HG03460 (cell line): ENCODE measurements around the gene PCDH7.

Experiments used
- ATAC-seq: cut with Tn5 transposase; IDR thresholded peaks from one replicate; pipeline ENCODE4 v1.9.1; 2021; ENCODE audit not compliant: unreplicated experiment

The PCDH7 gene

DNA sequence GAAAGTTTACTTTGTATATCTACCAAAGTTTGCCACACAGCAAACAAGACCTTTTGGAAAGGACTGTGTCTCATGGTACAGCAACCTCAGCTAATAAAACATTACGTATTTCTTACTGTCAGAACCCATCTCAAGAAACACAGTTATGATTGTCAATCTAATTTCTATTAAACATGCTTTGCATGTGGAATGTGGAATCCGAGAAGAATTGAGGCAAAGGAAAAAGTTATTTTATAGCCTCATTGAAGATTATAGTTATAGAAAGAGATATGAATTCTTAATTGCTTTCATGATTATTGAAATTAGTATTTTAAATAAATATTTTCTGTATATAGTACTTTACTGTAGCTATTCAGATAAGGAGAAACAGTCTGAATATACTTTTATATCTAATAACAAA, 5.4 kb downstream of the PCDH7 start:
- ATAC-seq, result no peak

GRCh38 chr4:30726090-30726675, 6.0 kb downstream of the PCDH7 start:
- no peak for ATAC-seq

- no peak for ATAC-seq
These were observed 7.2 kb downstream of the PCDH7 start for GRCh38 chr4:30727409-30727808.

GRCh38 chr4:30728311-30728710, 8.1 kb downstream of the PCDH7 start:
- no peak for ATAC-seq

DNA sequence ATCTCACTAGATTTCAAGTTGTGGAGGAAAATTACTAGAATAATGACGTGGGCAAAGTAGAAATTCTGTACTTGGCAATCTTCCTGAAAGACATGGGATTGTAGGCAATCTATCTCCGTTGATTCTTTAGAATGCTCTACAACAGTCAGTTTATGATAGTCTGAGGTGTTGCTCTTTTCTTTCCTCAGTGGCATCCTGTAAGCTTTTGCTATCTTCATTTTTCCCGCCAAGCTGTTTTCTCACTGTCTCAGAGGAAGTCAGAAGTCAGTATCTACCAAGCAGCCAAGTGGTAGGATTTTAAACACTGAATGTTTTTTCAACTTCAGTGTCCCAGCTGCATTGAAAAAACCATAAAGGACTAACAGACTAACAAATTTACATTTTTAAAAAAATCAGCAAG, 23.7 kb downstream of the PCDH7 start:
- ATAC-seq, result no peak

DNA sequence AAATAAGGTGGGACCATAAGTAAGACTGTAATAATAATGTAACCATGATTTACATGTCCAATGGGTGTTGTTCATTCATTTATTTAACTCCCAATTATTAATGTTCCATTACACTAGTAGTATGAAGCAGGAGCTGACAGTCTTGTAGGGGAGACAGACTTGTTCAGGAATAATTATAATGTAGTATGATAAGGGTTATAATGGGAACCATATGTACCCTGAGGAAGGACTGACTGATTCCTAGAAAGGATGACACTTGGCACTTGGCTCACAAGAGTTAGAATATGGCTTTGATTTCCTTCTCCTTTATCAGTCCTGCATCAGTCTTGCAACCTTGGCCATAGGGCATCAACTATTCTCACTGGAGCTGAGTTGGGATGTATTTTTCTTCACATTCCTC, 24.2 kb downstream of the PCDH7 start:
- no peak for ATAC-seq

GRCh38 chr4:30744957-30745640, 24.9 kb downstream of the PCDH7 start:
- ATAC-seq, result no peak

DNA sequence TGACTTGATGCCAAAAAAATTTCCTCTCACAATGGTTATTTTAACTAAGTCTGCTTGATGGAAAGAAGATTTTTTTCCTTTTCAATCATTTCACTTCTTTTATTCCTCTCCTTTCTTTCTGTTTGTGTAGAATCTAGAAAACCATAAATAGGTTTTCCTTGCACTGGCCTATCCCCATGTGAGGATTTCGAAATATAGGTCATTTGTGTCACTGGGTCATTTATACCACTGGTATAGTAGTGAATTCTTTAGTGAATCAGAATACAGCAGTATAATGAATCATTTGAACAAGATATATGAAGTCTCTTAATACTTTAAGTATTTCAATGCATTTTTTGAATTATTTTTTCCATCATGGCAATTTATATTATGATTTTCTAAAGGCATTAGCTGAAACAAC, 26.6 kb downstream of the PCDH7 start:
- ATAC-seq, result no peak

GRCh38 chr4:30753316-30753715, 33.1 kb downstream of the PCDH7 start:
- ATAC-seq, result no peak

DNA sequence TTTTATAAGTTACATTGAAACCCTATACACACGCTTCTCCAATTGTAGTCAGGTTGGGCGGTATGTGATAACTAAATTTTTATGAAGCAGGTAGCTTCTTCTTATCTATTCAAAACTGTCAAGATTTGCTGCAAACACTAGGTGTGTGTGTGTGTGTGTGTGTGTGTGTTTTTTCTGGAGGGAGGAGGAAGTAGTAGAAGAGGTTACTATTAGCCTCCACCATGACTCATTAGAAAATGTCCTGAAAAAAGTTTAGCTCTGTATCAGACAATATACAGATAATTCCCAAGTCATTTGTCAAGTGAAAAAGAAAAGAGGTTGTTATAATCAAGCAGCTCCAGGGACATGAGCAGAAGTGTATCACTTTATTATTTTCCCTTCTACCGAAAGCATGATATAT, 33.9 kb downstream of the PCDH7 start:
- ATAC-seq, result no peak

GRCh38 chr4:30755346-30755745, 35.2 kb downstream of the PCDH7 start:
- no peak for ATAC-seq

DNA sequence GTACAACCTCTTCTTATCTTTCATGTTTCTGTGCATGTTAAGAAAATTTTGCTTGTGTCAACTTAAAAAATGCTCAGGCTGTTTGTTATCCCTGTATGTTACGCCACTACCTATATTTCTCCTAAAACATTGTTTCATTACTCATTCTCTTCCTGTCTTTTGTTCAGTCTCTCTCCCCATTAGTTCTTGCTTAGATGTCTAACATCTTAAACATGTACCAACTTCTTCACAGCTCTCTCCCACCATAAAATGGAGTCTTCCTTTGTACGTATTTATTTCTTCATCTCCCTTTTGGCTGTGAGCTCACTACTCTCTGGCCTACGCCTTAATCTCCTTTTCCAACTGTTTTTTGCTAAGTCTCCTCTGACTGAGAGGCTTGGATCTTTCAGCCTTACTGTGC, 36.4 kb downstream of the PCDH7 start:
- no peak for ATAC-seq

DNA sequence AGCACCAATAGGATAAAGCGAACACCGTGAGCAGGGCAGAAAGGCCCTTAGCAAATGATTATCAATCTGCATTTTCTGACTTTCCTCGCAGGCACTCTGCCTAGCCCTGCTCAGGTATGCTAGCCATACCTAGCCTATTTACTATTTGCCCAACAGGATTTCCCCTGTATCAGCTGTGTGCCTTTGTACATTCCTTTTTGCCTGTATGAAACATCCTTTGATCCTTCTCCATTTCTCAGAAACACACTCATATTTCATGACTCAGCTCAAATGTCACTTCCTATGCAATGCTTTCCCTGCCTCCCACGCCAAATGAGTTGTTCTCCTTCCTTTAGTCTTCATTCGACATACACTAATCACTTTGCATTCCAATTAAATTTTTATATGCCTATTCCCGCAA, 37.2 kb downstream of the PCDH7 start:
- ATAC-seq, result no peak

- ATAC-seq, result no peak
These were observed 40.4 kb downstream of the PCDH7 start for GRCh38 chr4:30760551-30760950.

GRCh38 chr4:30763321-30763727, 43.2 kb downstream of the PCDH7 start:
- ATAC-seq, result no peak

- no peak for ATAC-seq
These were observed 44.9 kb downstream of the PCDH7 start for GRCh38 chr4:30765022-30765421.

- no peak for ATAC-seq
These were observed 47.1 kb downstream of the PCDH7 start for GRCh38 chr4:30767147-30767845.

GRCh38 chr4:30768277-30768676, 48.1 kb downstream of the PCDH7 start:
- no peak for ATAC-seq

DNA sequence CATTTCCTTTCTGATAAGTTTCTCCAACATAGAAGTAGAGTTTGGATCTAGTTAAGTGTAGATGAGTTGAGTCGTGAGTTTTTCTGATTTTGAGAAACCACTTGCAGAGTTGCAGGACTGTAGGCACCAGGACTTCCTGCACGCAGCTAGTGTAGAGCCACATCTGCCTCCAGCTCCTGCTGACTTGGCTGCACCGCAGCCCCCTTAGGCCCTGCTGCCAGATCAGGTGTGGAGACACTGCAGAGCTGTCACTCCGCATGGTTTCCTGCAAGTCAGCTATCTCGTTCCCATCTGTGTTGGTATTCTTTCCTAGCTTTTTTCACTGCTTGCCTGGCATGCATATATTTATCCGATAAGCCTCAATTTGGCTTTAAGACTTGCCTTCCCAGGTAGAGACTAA, 48.9 kb downstream of the PCDH7 start:
- ATAC-seq, result no peak

DNA sequence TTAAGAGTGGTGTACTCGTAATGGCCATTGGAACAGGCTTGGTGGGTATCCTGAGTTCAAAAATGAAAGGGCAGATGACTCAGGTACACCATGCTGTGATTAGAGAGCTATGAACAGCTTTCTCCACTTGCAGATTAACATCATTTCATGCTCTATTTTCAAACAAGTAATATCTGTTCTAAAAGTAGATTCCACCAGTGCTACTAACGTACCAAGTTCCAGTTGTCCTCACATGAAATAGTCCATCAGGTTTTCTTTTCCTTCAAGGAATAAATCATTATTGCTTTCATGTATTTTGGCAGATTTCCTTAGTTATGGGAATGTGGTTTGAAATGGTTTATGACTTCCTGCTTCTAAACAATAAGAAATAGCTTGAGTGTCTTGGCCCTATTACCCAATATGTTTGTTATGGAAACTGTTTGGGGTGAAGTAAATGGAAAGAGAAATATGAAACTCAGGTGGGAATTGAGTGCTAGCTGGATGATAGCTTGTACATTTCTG, 49.9 kb downstream of the PCDH7 start:
- no peak for ATAC-seq

GRCh38 chr4:30770812-30771211, 50.6 kb downstream of the PCDH7 start:
- no peak for ATAC-seq

DNA sequence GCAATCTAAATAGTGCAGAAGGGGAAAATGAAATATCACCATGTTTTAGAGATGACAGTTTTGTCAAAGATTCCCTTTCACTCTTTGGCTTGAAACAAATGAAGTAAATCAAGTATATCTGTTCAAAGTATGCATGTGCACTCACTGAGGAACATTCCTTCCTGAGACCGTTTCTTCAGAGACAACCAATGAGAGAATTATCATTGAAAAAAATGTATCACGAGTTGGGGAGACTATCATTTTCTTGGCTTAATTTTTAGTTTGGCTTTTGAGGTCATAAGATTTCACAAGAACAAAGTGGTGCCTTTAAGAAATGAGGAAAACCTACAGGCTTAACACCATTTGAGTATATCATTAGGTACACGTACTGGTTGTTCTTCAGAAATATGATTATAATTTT, 56.3 kb downstream of the PCDH7 start:
- no peak for ATAC-seq
